ENCODE measurements around the gene OST4.

The OST4 gene

DNA sequence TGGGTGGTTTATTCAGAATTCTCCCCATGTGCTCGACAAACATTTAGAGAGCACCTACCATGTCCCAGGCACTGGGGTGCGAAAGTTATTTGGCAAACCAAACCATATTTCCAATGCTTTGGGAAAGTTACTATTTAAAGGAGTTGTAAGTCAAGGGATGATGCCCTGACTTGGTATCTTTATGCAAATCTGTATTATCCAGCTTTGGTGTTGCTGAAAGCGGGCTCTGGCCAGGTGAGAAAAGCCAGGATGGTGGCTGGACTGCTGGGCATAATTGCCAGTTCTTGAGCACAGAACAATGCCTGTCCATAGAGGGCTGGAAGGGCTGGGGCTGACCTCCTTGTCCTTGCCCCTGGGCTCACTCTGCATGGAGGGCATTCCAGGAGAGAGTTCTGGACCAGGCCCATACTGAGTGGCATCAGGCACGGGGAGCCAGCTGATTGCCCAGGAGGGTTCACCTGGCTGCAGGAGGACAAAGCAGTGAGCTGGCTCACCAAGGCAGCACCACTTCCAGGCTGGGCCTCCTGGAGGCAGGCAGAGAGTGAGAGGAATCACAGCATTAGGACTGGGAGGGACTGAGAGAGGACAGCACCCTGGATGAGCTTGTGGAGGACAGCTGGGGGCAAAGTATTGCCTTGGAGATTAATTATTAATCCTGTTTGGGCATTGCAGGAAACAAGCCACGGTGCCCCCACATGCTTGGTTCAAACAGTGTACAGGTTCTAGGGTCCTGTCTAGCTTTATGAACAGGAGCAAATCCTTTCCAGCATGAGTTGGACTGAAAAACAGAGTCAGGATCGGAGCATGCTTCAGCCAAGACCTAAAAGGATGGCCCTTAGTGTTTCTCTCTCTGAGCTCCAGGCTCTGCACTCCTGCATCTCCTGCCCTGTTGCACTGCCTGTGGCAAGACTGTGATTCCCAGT is 22.2 kb upstream of the OST4 start:
- TF ChIP-seq Cebpa-rat (IDR thresholded peaks at IDR 0.05): no peak
- no peak overlapping the region for H3K4me2 ChIP-seq
- no peaks in the 10 kb centered on the region for H4K20me1 ChIP-seq
- H3K4me3 ChIP-seq: no peak overlapping the region
- peaks cover 50% of the 10 kb centered on the region for H3K4me1 ChIP-seq
- H3K9ac ChIP-seq: no peak overlapping the region
- no peaks in the 10 kb centered on the region; the same call in 1 of the 2 replicates for H3K36me3 ChIP-seq
- no peaks in the 10 kb centered on the region for H3K27me3 ChIP-seq
- H3K9me3 ChIP-seq: no peaks in the 10 kb centered on the region
- no peak overlapping the region for H3K27ac ChIP-seq

DNA sequence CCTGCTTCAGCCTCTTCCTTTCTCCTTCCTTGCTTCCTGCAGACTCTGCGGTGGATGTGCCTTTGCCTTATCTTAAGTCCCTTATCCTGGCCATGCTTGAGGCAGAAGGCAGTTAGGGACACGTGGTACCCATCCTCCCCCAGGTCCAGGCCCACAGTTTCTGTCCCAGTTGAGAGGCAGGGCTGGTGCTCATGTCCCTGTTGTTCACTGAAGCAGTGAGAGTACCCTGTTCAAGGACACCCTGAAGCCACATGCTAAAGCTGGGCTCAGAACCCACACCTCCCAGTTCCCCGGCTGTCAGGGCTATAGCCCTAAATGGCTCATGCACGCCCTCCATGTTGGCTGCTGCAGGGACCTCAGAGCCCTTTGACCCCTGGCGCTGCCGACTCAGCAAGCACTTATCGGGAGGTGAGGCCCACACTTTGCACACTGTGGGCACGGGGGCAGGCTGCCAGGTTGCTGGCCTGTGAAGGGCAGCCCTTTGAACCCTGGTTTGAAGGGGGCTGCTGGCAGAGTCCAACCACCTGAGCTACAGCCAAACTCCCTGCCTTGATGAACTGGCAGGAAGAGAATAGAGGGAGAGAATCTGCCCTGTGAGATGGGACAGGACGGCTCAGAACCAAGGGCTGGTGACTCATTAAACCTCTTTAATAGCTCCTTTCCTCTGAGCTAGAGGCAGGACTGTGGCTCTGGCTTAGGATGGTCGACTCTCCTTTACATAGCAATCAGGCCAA is 21.4 kb upstream of the OST4 start:
- no peaks in the 10 kb centered on the region for H3K27me3 ChIP-seq
- TF ChIP-seq Cebpa-rat (IDR thresholded peaks at IDR 0.05): no peak
- H3K9me3 ChIP-seq: no peaks in the 10 kb centered on the region
- peaks cover 55% of the 10 kb centered on the region for H3K4me1 ChIP-seq
- no peak overlapping the region for H3K4me3 ChIP-seq
- H4K20me1 ChIP-seq: no peaks in the 10 kb centered on the region
- no peaks in the 10 kb centered on the region; the same call in 1 of the 2 replicates for H3K36me3 ChIP-seq
- H3K9ac ChIP-seq: no peak overlapping the region
- no peak overlapping the region for H3K4me2 ChIP-seq
- H3K27ac ChIP-seq: no peak overlapping the region

DNA sequence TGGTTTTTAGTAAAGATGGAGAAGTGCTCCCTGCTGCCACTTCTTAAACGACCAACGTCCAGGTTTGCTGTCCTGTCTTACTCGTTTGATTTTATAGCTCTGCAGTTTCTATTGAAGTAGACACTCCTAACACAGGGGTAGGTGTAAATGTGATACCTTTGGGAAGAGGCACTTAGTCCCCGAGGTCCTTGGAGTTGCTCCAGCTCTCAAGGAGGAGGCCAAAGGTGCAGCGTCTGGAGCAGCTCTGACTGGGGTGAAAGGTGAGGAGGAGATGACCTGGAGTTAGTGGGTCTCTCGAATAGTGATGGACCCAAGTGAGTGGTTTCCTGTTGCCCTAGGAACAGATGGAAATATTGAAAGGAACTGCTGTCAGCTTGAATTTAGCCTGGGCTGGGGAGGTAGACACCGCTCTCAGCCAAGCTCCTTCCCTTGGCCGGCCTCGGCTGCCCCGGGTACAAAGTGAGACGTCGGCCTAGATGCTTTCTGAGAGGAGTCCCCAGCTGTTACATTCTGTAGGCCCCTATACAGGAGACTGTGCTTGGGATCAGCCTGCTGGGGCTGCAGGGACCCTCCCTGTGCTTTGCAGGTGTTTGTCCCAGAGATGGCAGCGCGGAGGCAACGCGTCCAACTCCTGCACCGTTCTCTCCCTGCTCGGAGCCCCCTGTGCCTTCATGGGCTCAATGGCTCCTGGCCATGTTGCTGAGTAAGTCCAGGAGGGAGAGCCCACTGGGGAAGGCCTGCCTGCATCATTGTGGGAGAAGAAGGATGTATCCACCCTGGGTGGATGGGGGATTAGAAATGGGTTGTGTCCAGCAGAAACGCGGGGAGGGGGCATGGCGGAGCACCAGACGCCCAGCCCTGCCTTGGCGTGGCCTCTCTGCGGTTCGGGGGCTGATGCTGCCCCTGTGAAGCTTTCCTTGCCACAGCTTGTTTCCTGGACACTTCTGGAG is 20.6 kb upstream of the OST4 start:
- no peak overlapping the region for H3K27ac ChIP-seq
- peaks cover 63% of the 10 kb centered on the region for H3K4me1 ChIP-seq
- no peak overlapping the region for H3K4me3 ChIP-seq
- no peaks in the 10 kb centered on the region for H4K20me1 ChIP-seq
- H3K27me3 ChIP-seq: no peaks in the 10 kb centered on the region
- H3K9ac ChIP-seq: no peak overlapping the region
- H3K36me3 ChIP-seq: no peaks in the 10 kb centered on the region; the same call in 1 of the 2 replicates
- H3K9me3 ChIP-seq: no peaks in the 10 kb centered on the region
- no peak overlapping the region for H3K4me2 ChIP-seq
- TF ChIP-seq Cebpa-rat (IDR thresholded peaks at IDR 0.05): no peak

DNA sequence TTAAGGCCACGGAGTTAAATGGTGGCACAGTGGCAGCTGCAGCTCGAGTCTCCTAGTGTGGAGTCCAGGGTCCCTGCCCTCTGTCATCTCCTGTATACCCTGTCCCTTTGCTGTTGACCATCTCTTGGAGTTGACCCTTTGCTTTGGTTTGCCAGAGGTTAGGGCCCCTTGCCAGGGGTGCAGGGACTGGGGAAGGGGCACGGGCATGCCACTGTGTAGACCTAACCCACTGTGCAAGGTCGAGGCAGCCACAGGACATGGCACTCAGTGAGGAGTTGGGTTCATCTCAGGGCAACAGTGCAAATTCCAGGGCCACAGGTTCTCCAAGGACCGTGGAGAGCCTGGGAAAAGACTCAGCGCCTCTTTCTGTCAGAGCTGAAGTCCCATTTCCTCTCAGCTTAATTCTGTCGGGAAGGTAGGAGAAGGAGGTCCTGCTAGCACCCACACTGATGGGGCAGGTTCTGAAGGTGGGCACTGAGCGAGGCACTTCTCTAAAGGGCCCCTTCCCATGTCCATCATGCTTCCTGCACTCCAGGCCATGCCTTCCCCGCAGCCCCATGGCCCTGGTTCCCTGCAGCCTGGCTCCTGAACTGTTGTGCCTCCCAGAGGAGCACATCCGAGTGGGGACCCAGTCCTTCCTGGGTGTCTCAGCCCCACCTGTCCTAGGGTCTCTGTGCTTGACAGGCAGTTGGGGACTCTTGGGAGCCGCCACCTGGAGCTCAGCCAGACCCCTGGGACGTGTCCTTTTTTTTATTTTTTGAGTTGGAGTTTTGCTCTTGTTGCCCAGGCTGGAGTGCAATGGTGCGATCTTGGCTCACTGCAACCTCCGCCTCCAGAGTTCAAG is 17.9 kb upstream of the OST4 start:
- no peaks in the 10 kb centered on the region for H3K27me3 ChIP-seq
- peak overlapping the region; percentile 100 for H3K4me2 ChIP-seq
- no peak overlapping the region for H3K4me3 ChIP-seq
- no peaks in the 10 kb centered on the region for H3K9me3 ChIP-seq
- no peak for TF ChIP-seq Cebpa-rat (IDR thresholded peaks at IDR 0.05)
- no peak overlapping the region for H3K9ac ChIP-seq
- H3K4me1 ChIP-seq: peaks cover 75% of the 10 kb centered on the region
- H3K36me3 ChIP-seq: peaks cover 10% of the 10 kb centered on the region
- H4K20me1 ChIP-seq: peaks cover 3% of the 10 kb centered on the region; the same call in 1 of the 2 replicates
- no peak overlapping the region for H3K27ac ChIP-seq

DNA sequence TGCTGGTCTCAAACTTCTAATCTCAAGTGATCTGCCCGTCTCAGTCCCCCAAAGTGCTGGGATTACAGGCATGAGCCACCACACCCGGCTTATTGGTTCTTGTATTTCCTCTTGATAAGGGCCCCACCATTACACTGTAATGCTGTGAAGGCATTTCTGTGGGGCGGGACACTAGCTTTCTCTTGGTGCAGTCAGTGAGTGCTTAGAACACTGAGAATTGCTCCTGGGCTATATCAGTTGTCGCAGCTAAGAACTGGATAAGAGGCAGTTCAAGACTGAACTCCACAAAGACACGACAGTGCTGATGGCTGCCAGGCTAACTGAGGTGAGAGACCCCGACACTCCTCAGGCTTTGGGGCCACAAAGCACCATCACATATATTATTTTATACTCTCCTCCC is 17.2 kb upstream of the OST4 start:
- Histone ChIP-seq H4K20me1 (peaks cover 8% of the 10 kb centered on the region; the same call in 1 of the 2 replicates), H3K9me3 (no peaks in the 10 kb centered on the region), H3K36me3 (peaks cover 17% of the 10 kb centered on the region), H3K4me2 (peak overlapping the region; percentile 100), H3K27ac (no peak overlapping the region), H3K4me3 (no peak overlapping the region), H3K27me3 (no peaks in the 10 kb centered on the region), H3K4me1 (peaks cover 82% of the 10 kb centered on the region), H3K9ac (no peak overlapping the region)
- TF ChIP-seq Cebpa-rat (IDR thresholded peaks at IDR 0.05): no peak

DNA sequence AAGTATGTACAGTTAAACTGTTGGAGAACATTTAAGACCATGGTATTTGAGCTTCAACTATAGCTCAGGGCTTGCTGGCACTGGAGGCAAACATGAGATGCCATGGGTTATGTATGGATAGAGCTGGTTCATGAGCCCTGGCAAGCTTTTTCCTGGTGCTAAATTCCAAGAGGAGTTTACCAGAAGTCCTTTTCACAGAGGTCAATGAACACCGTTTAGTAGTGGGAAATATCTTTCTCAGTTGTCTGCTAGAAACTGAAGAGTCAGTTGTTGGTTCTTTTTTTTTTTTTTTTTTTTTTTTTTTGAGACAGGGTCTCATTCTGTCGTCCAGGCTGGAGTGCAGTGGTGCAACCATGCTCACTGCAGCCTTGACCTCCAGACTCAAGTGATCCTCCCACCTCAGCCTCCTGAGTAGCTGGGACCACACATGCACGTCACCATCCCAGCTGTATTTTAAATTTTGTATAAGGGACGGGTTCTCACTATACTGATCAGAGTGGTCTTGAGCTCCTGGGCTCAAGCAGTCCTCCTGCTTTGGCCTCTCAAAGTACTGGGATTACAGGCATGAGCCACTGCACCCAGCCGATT is 16.5 kb upstream of the OST4 start:
- Histone ChIP-seq H3K27me3 (no peaks in the 10 kb centered on the region), H3K27ac (no peak overlapping the region), H3K4me2 (peak overlapping the region; percentile 100), H3K9ac (no peak overlapping the region), H3K9me3 (no peaks in the 10 kb centered on the region), H3K4me3 (no peak overlapping the region), H3K4me1 (peaks cover 87% of the 10 kb centered on the region), H4K20me1 (peaks cover 15% of the 10 kb centered on the region; the same call in 1 of the 2 replicates), H3K36me3 (peaks cover 24% of the 10 kb centered on the region)
- no peak for TF ChIP-seq Cebpa-rat (IDR thresholded peaks at IDR 0.05)

DNA sequence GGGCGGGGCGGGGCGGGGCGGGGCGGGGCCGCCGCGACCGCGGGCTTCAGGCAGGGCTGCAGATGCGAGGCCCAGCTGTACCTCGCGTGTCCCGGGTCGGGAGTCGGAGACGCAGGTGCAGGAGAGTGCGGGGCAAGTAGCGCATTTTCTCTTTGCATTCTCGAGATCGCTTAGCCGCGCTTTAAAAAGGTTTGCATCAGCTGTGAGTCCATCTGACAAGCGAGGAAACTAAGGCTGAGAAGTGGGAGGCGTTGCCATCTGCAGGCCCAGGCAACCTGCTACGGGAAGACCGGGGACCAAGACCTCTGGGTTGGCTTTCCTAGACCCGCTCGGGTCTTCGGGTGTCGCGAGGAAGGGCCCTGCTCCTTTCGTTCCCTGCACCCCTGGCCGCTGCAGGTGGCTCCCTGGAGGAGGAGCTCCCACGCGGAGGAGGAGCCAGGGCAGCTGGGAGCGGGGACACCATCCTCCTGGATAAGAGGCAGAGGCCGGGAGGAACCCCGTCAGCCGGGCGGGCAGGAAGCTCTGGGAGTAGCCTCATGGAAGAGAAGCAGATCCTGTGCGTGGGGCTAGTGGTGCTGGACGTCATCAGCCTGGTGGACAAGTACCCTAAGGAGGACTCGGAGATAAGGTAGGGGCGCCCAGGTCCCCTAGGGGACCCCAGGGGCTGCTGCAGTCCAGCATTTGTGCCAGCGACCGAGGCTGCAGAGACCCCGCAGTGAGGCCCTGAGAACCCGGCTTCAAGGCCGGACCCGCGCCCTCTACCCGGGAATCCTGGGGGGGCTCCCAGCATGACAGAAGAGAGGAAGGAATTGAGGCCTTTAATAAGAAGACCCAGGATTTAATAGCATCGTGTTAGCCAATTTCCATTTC is 15.5 kb upstream of the OST4 start, which contains the start of gene KHK:
TSS of gene KHK (plus strand) at position 49 of the 870 bp plus-strand sequence. CDS start at position 537, 488 bp downstream.
- Histone ChIP-seq H4K20me1 (peaks cover 21% of the 10 kb centered on the region; the same call in 1 of the 2 replicates), H3K36me3 (peaks cover 34% of the 10 kb centered on the region), H3K9me3 (no peaks in the 10 kb centered on the region), H3K27me3 (no peaks in the 10 kb centered on the region), H3K4me1 (peaks cover 87% of the 10 kb centered on the region), H3K9ac (peak within 1 kb of the TSS; percentile 88), H3K4me3 (peak within 1 kb of the TSS; percentile 75), H3K27ac (peak within 1 kb of the TSS; percentile 88), H3K4me2 (peak within 1 kb of the TSS; percentile 100)
- no peak for TF ChIP-seq Cebpa-rat (IDR thresholded peaks at IDR 0.05)
